Activated T-helper 1 cell treated with anti-CD3 and anti-CD28 coated beads, Interleukin-12 subunit alpha, Interleukin-12 subunit beta, Interleukin-2, Interleukin-4 antibody, amounts not matched to agents 30 ng/mL and 10 ng/mL and 1 ng/mL, durations not matched to agents 14 hours and 24 hours and 36 hours (primary cell): ENCODE results near the gene CEP170B. TPM values are rescaled to one million over a fixed set of nuclear protein-coding genes. Genes with fewer than 3 reads are reported as not detected.
A peak's percentile ranks its signal among the peaks of the same experiment; 100 is the strongest.

Source experiments
- DNase-seq: peaks from one replicate; pipeline ENCODE4 v3.0.0; 2021; ENCODE audit warnings: low spot score
- H3K27ac Mint-ChIP-seq: one replicate; pipeline ENCODE4 v1.8.0; 2021; ENCODE audit warnings: mild to moderate bottlenecking, mixed read lengths
- H3K27me3 Mint-ChIP-seq: one replicate; pipeline ENCODE4 v1.8.0; 2022; ENCODE audit warnings: mild to moderate bottlenecking, moderate library complexity, mixed read lengths; ENCODE audit not compliant: insufficient read depth
- H3K36me3 Mint-ChIP-seq: one replicate; pipeline ENCODE4 v1.8.0; 2021; ENCODE audit warnings: low read depth, mixed read lengths
- H3K4me1 Mint-ChIP-seq: one replicate; pipeline ENCODE4 v1.8.0; 2021; ENCODE audit warnings: low read depth, mixed read lengths
- H3K4me3 Mint-ChIP-seq: one replicate; pipeline ENCODE4 v1.8.0; 2021; ENCODE audit warnings: mild to moderate bottlenecking, moderate library complexity, mixed read lengths
- H3K9me3 Mint-ChIP-seq: one replicate; pipeline ENCODE4 v1.8.0; 2021; ENCODE audit warnings: mixed read lengths
- intact Hi-C: fragments of 100-400 bp; cut with micrococcal nuclease; formaldehyde crosslinking; loops from one replicate; pipeline ENCODE4 v1.15.1; 2024
- total RNA-seq: library from RNA; stranded (reverse); gene quantifications from 2 replicates; pipeline ENCODE4 v1.2.3, GENCODE V29; 2022

Gene CEP170B
- total RNA-seq, 1 donor from 2014 or later = 9.8 TPM

GRCh38 chr14:104873380-104874055 is 8.4 kb downstream of the CEP170B start:
- DNase-seq = no peak
- H3K36me3 Mint-ChIP-seq = no peaks in the 10 kb centered on the region
- no peak overlapping the region for H3K4me3 Mint-ChIP-seq
- peaks cover 7% of the 10 kb centered on the region for H3K4me1 Mint-ChIP-seq
- H3K27ac Mint-ChIP-seq = no peak overlapping the region
- no peaks in the 10 kb centered on the region for H3K9me3 Mint-ChIP-seq
- intact Hi-C loops = no loop called here
- H3K27me3 Mint-ChIP-seq = no peaks in the 10 kb centered on the region

- DNase-seq = no peak
- Mint-ChIP-seq H3K9me3 (no peaks in the 10 kb centered on the region), H3K27me3 (no peaks in the 10 kb centered on the region), H3K4me3 (no peak overlapping the region), H3K4me1 (peaks cover 7% of the 10 kb centered on the region), H3K27ac (no peak overlapping the region), H3K36me3 (no peaks in the 10 kb centered on the region)
- intact Hi-C loops = no loop called here
Observed at GRCh38 chr14:104874110-104874531, 9.1 kb downstream of the CEP170B start.

- Mint-ChIP-seq H3K4me3 (no peak overlapping the region), H3K4me1 (peaks cover 7% of the 10 kb centered on the region), H3K27ac (no peak overlapping the region), H3K27me3 (no peaks in the 10 kb centered on the region), H3K36me3 (no peaks in the 10 kb centered on the region), H3K9me3 (no peaks in the 10 kb centered on the region)
- DNase-seq = no peak
- intact Hi-C loops = no loop called here
Observed at GRCh38 chr14:104874571-104875411, 9.7 kb downstream of the CEP170B start.

- H3K4me3 Mint-ChIP-seq = no peak overlapping the region
- no peak for DNase-seq
- intact Hi-C loops = no loop called here
- no peaks in the 10 kb centered on the region for H3K27me3 Mint-ChIP-seq
- H3K9me3 Mint-ChIP-seq = no peaks in the 10 kb centered on the region
- no peaks in the 10 kb centered on the region for H3K36me3 Mint-ChIP-seq
- H3K27ac Mint-ChIP-seq = no peak overlapping the region
- H3K4me1 Mint-ChIP-seq = peaks cover 7% of the 10 kb centered on the region
Observed at GRCh38 chr14:104875412-104875751, 10.3 kb downstream of the CEP170B start.

GRCh38 chr14:104875811-104876210 is 10.7 kb downstream of the CEP170B start:
- Mint-ChIP-seq H3K27me3 (no peaks in the 10 kb centered on the region), H3K4me1 (peaks cover 7% of the 10 kb centered on the region), H3K36me3 (no peaks in the 10 kb centered on the region), H3K9me3 (no peaks in the 10 kb centered on the region), H3K4me3 (no peak overlapping the region), H3K27ac (no peak overlapping the region)
- intact Hi-C loops = loop anchor here (1.0 kb wide), 3 partner anchors 11 to 108 kb away; partner anchors contain the start of gene CEP170B
- no peak for DNase-seq

- H3K27me3 Mint-ChIP-seq = no peaks in the 10 kb centered on the region
- H3K4me3 Mint-ChIP-seq = no peak overlapping the region
- peak; percentile 21 for DNase-seq
- intact Hi-C loops = loop anchor here (1.0 kb wide), 3 partner anchors 11 to 108 kb away; partner anchors contain the start of gene CEP170B
- H3K9me3 Mint-ChIP-seq = no peaks in the 10 kb centered on the region
- peaks cover 7% of the 10 kb centered on the region for H3K4me1 Mint-ChIP-seq
- no peaks in the 10 kb centered on the region for H3K36me3 Mint-ChIP-seq
- H3K27ac Mint-ChIP-seq = no peak overlapping the region
Observed at GRCh38 chr14:104876251-104876699, 11.2 kb downstream of the CEP170B start.

GRCh38 chr14:104877066-104877805 is 12.2 kb downstream of the CEP170B start:
- Mint-ChIP-seq H3K27me3 (no peaks in the 10 kb centered on the region), H3K27ac (no peak overlapping the region), H3K4me1 (peaks cover 6% of the 10 kb centered on the region), H3K36me3 (no peaks in the 10 kb centered on the region), H3K9me3 (no peaks in the 10 kb centered on the region), H3K4me3 (no peak overlapping the region)
- intact Hi-C loops = no loop called here
- no peak for DNase-seq

GRCh38 chr14:104877806-104878550 is 12.9 kb downstream of the CEP170B start:
- no peaks in the 10 kb centered on the region for H3K27me3 Mint-ChIP-seq
- H3K4me1 Mint-ChIP-seq = no peaks in the 10 kb centered on the region
- H3K9me3 Mint-ChIP-seq = no peaks in the 10 kb centered on the region
- H3K4me3 Mint-ChIP-seq = no peak overlapping the region
- intact Hi-C loops = no loop called here
- no peaks in the 10 kb centered on the region for H3K36me3 Mint-ChIP-seq
- H3K27ac Mint-ChIP-seq = no peak overlapping the region
- DNase-seq = no peak

GRCh38 chr14:104878582-104878981 is 13.5 kb downstream of the CEP170B start:
- Mint-ChIP-seq H3K4me3 (no peak overlapping the region), H3K9me3 (no peaks in the 10 kb centered on the region), H3K4me1 (no peaks in the 10 kb centered on the region), H3K27me3 (no peaks in the 10 kb centered on the region), H3K36me3 (no peaks in the 10 kb centered on the region), H3K27ac (no peak overlapping the region)
- DNase-seq = no peak
- intact Hi-C loops = no loop called here

- Mint-ChIP-seq H3K27ac (no peak overlapping the region), H3K4me3 (no peak overlapping the region), H3K4me1 (no peaks in the 10 kb centered on the region), H3K36me3 (no peaks in the 10 kb centered on the region), H3K27me3 (no peaks in the 10 kb centered on the region), H3K9me3 (no peaks in the 10 kb centered on the region)
- no peak for DNase-seq
- intact Hi-C loops = no loop called here
Observed at GRCh38 chr14:104879201-104879982, 14.3 kb downstream of the CEP170B start.

GRCh38 chr14:104879983-104880565 is 15.0 kb downstream of the CEP170B start:
- no peak overlapping the region for H3K27ac Mint-ChIP-seq
- H3K4me3 Mint-ChIP-seq = no peak overlapping the region
- no peaks in the 10 kb centered on the region for H3K36me3 Mint-ChIP-seq
- no peak for DNase-seq
- H3K27me3 Mint-ChIP-seq = no peaks in the 10 kb centered on the region
- no peaks in the 10 kb centered on the region for H3K4me1 Mint-ChIP-seq
- intact Hi-C loops = no loop called here
- H3K9me3 Mint-ChIP-seq = no peaks in the 10 kb centered on the region
